ENCODE measurements around the gene PRKAR1B.

PRKAR1B gene

GRCh38 chr7:534075-534474 lies 193.0 kb downstream of the PRKAR1B start:
- no peak for DNase-seq

GRCh38 chr7:533266-533665 lies 193.8 kb downstream of the PRKAR1B start:
- no peak for DNase-seq

DNA sequence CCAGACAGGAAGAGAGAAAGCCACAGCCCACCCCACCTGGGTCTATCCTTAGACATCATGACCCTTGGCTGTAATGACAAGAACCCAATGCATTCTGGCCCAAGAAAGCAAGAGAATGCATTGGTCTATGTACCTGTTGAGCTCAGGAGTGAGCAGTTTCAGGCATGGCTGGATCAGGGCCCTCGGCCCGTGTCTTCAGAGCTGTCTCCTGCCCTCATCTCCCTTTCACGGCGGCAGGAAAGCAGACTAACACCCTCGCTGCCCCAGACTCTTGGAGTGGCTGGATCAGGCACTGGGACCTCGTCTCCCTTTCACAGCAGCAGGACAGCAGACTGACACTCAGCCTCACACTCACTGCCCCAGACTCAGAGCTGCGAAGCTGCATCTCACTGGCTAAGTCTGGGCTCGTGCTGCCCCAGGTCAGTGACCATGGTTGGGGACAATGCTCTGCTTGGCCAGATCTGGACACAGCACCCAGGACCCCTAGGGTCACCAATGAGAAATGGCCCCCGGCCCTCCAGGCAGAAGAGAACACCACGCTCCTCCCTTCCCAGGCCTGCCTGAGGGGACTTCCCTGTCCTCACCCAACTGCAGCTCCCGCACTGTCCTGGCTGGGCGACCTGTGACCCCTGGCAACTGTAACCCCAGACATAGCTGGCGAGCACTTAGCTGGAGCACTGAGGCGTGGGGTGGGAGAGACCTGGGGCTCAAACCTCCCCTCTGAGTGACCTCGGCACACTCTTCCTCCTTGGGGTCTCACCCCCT lies 194.5 kb downstream of the PRKAR1B start:
- no peak for DNase-seq

DNA sequence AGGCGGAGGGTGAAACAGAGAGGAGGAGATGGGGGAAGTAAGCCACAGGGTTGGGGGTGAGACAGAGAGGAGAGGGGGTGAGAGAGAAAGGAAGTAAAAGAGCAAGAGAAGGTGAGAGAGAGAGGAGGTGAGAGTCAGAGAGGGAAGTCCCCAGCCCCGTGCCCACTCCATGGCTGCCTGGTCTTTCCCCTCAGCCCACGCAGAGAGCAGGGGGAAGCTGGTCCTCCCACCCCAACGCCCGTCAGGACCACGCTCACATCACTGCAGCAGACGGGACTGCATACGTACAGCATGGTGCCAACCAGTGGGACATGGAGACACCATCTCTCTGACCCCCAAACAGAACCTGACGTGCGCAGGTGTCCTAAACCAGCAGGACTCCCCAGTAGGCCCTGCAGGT lies 195.3 kb downstream of the PRKAR1B start:
- DNase-seq = no peak

GRCh38 chr7:528451-528850 lies 198.6 kb downstream of the PRKAR1B start:
- DNase-seq = no peak

DNA sequence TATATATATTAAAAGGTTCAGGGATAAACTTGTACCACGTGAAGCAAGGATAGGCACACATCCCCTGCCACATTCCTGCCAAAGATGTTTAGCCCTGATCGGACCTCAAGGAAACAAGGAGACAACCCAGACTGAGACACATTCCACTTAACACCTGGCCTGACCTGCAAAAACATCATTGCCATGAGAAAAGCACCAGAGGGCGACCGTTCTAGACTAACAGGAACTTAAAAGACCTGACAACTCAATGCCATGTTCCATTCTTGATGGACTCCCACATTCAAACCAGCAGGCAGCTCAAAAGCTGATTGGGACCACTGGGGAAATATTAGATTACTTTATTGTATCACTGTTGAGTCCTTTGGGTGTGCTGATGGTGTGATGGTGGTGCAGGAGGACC lies 199.4 kb downstream of the PRKAR1B start:
- no peak for DNase-seq

DNA sequence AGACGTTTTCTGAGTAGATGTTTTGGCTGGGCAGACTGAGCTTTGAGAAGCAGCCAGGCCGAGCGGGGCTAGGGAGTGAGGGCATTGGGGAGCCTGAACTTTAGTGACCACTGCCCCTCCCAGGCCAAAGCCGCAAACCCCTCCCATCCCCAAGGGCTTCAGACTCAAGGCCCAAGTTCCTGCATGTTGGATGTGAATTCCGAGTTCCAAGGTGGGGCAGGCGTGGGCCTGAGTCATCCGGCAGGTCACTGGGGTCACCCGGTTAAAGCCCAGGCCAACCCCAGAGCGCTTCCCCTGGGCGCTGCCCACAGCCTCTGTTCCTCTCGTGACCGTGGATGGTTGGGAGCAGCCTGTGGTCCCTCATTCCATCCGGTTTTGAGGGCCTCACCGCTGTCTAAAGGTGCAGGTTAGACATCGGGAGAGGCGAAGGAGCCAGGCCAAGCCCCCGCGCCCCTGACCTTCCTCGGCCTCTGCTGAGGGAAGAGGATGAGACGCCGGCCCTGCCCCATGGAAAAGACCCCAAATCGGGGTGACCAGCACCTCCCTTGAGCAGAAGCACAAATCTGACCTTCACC lies 200.5 kb downstream of the PRKAR1B start:
- no peak for DNase-seq

GRCh38 chr7:525740-526139 lies 201.3 kb downstream of the PRKAR1B start:
- no peak for DNase-seq

DNA sequence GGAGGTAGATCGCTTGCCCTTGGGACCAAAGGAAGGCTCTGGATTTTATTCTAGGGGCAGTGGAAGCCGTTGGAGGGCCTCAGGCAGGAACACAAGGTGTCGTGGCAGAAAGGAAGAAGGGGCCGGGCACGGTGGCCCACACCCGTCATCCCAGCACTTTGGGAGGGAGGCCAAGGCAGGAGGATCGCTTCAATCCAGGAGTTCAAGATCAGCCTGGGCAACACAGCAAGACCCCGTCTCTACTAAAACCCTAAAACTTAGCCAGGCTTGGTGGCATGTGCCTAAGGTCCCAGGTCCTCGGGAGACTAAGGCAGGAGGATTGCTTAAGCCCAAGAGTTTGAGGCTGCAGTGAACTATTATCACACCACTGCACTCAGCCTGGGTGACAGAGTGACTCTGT lies 202.3 kb downstream of the PRKAR1B start:
- no peak for DNase-seq

- DNase-seq = no peak
These were observed 203.4 kb downstream of the PRKAR1B start for GRCh38 chr7:523347-524336.

- DNase-seq = no peak
These were observed 204.1 kb downstream of the PRKAR1B start for GRCh38 chr7:522951-523314.

GRCh38 chr7:522071-522950 lies 204.8 kb downstream of the PRKAR1B start:
- DNase-seq = peak; percentile 22

GRCh38 chr7:521221-522070 lies 205.6 kb downstream of the PRKAR1B start:
- no peak for DNase-seq

DNA sequence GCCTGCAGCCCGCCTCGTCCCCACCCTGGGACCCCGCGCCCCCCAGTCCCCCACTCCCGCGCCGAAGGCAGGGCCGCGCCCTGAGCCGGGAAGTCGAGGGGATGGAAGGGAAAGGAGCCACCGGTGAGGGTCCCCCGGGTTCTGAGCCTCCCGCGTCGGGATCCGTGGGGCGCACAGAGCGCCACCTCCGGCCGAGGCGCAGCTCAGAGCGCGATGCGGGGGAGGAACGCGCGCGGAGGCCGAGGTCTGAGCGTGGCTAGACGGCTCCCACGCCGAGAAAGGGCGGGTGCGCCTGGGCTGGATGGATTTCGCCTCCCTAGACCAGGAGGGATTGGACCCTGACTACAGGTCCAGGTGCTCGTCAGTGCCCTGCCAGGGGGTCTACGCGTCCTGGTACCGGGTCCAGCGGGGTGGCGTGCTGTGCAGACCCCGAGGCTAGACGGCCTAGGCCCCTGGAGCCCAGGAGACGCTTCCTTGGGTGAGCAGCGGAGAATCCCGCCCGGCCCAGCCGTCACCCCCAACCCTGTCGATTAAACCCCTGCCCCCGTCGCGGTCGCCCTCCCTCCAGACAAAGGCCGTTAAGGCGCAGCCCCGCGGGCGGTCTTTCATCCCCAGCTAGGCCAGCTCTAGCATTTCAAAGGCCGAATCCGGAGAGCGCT lies 206.4 kb downstream of the PRKAR1B start:
- DNase-seq = no peak

DNA sequence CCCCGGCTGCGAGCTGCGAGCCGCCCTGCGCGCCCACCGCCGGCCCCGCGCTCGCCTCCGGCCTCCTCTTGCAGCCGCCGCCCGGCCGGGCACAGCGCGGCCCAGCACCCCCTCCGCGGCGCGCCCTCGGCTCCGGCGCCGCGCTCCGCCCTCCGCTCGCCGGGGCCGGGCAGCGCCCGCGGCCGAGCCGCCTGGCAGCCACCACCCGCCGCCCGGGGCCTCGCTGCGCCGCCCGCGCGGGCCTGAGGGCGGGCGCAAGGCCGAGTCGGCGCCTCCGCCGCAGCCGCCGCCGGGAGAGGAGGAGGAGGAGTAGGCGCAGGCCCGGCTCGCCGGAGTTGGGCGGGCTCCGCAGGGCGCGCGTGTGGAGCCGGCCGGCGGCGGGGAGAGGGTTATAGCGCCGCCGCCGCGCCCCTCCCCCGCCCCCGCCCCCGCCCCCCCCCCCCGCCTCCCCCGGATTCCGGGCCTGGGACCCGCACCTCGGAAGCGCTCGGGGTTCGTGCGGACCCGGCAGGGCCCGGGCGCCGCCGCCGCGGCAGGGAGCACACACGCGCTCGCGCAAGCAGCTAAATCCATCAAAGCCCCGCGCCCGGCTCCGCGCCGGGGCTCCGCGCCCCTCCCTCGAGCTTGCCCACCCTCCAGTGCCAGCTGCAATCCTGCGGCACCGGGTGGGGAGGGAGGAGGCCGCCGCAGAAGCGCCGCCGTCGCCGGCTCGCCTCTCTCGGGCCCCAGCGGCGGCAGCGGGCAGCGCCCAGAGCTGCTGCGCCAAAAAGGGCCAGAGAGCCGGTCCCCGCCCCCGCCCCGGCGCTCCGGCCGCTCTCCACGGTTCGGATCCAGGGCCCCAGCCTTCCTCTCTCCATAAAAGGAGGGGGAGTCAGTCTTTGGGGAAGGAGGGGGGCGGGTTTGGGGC lies 207.3 kb downstream of the PRKAR1B start, which contains the start of gene PDGFA:
Gene PDGFA (minus strand): TSS at position 363 of the 907 bp plus-strand sequence. CDS start 845 bp downstream, outside the sequence.
- peak; percentile 15 for DNase-seq

DNA sequence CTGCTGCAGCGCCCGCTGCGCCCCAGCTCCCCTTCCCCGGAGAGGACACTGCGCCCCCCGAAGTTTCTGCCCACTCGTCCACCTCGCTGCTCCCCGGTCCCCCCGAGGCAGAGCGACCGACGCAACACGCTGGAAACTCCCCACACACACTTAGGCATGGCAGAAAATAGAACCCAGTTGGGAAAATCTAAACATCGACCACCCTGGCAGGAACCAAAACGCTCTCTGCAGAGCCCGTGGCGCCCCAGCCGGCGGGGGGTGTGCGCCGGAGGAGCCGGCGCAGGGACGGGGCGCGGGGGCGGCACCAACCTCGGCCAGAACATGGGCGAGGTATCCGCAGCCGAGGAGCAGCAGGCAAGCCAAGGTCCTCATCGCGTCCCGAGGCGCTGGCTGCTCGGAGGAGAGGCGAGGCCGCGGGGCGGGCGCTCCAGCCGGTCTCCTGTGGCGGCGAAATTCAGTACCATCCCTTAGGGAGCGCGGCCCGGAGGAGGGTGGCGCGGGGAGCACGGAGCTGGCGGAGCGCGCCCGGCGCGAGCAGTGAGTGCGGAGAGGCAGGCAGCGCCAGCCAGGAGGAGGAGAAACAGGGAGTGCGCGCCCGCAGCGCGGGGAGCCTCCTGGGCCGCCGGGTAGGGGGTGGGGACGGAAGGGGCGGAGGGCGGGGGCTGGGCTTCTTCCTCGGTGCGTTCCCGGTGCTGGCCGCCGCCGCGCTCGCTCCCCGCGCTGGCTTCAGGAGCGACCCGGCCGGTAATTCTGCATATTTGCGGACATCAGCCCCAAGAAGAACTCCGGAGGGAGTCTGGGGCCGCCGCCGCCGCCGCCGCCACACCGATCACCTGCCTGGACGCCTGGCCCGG lies 208.2 kb downstream of the PRKAR1B start:
- peak; percentile 36 for DNase-seq

DNA sequence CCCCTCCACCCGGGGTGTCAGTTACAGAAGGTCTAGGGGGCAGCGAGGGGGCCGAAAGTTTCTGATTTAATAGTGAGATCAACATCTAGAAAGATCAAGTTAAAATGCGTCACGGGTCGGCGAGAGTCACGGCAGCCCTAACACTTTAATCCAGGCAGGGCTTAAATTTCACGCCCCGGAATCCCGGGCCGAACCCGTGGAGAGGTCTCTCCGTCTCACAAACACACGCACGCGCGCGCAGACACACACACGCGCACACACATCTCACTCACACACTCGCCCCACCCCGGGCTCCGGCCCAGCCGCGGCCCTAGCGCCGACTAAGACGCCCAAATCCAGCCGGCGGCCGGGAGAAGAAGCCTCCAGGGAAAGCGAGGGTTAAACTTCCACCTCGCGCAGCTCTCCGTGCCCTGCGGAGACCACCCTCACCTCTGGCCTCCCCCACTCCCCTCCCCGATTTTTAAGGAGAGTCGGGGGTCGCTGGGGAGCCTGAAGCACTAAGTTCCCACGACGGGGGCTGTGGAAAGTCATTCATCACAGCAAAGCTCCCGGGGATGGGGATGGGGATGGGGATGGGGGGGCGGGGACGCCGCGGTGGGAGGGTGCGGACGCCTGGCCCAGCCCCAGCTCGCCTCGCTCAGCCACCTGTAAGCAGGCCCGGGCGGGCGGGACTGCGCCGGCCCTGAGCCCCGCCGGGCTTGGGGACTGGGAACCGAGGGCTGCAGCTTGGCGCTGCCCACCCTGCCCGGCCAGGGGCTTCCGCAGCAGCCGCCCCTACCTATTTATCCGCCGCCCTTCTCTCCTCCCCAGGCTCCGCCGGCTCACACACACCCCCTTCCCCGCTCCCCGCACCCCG lies 209.1 kb downstream of the PRKAR1B start:
- peak; percentile 11 for DNase-seq
